SU-DHL-6 (cell line): ENCODE measurements around the gene SGCE.
"Not testable (repeated sequence)": the region's sequence is repeated elsewhere in the genome, so short reads cannot be mapped to it uniquely, and the experiment has no call there.

ENCODE experiments used
- H2AFZ ChIP-seq: fragments of 200-600 bp; sonication (generic); 2 replicates; pipeline ENCODE4 v1.6.1; 2014; ENCODE audit warnings: low read depth, mild to moderate bottlenecking, moderate library complexity, mixed read lengths, antibody characterized with exemption, low read length; ENCODE audit not compliant: severe bottlenecking
- H3F3A ChIP-seq: fragments of 200-600 bp; shearing (Covaris generic); 2 replicates; pipeline ENCODE4 v1.6.0; 2016; ENCODE audit warnings: antibody characterized with exemption, mild to moderate bottlenecking; ENCODE audit not compliant: insufficient read depth
- H3K27ac ChIP-seq: fragments of 200-600 bp; sonication (generic); 2 replicates; pipeline ENCODE4 v1.5.1; 2016; ENCODE audit warnings: low read depth, mild to moderate bottlenecking, low read length, moderate library complexity, mixed read lengths
- H3K27me3 ChIP-seq: fragments of 200-600 bp; sonication (generic), shearing (Covaris generic); 2 replicates; pipeline ENCODE4 v1.6.0; 2014; ENCODE audit warnings: mild to moderate bottlenecking, low read length
- H3K36me3 ChIP-seq: fragments of 200-600 bp; sonication (generic); 2 replicates; pipeline ENCODE4 v1.6.1; 2014; ENCODE audit warnings: mild to moderate bottlenecking, low read length, mixed read lengths
- H3K4me2 ChIP-seq: fragments of 300-600, 200-600 bp; shearing (Covaris generic), sonication (generic); 2 replicates; pipeline ENCODE4 v1.6.0; 2014; ENCODE audit warnings: low read length, low read depth, mild to moderate bottlenecking; ENCODE audit not compliant: poor library complexity, severe bottlenecking
- H3K4me3 ChIP-seq: fragments of 200-600 bp; sonication (generic); 2 replicates; pipeline ENCODE4 v1.5.1; 2014; ENCODE audit warnings: antibody characterized with exemption, low read length, mild to moderate bottlenecking, mixed read lengths; ENCODE audit not compliant: insufficient read depth, poor library complexity, severe bottlenecking
- H3K79me2 ChIP-seq: fragments of 200-600 bp; sonication (generic); 2 replicates; pipeline ENCODE4 v1.6.1; 2014; ENCODE audit warnings: mild to moderate bottlenecking, low read length, moderate library complexity; ENCODE audit not compliant: insufficient read depth
- H3K9ac ChIP-seq: fragments of 200-600 bp; sonication (generic); 2 replicates; pipeline ENCODE4 v1.7.0; 2014; ENCODE audit warnings: mild to moderate bottlenecking, low read length
- H3K9me2 ChIP-seq: fragments of 200-600 bp; sonication (generic); replicated peaks from 2 replicates; pipeline ENCODE4 v1.6.1; 2014; ENCODE audit warnings: low read length; ENCODE audit not compliant: insufficient read depth
- H3K9me3 ChIP-seq: fragments of 200-600 bp; sonication (generic); 2 replicates; pipeline ENCODE4 v1.6.1; 2014; ENCODE audit warnings: low read length, mixed read lengths; ENCODE audit not compliant: insufficient read depth
- H4K20me1 ChIP-seq: fragments of 200-600 bp; sonication (generic); 2 replicates; pipeline ENCODE4 v1.6.1; 2014; ENCODE audit warnings: low read depth, mild to moderate bottlenecking, antibody characterized with exemption, low read length, moderate library complexity, mixed read lengths
- CTCF ChIP-seq: fragments of 200-600 bp; sonication (generic); IDR thresholded peaks from one replicate; pipeline ENCODE4 v1.5.1; 2017; ENCODE audit warnings: antibody characterized with exemption, mild to moderate bottlenecking, low read length, moderate library complexity; ENCODE audit not compliant: insufficient read depth, poor library complexity, severe bottlenecking
- EZH2phosphoT487 ChIP-seq: fragments of 200-600 bp; sonication (generic), shearing (Covaris generic); conservative IDR thresholded peaks from 2 replicates; pipeline ENCODE4 v1.6.1; 2018; ENCODE audit warnings: mild to moderate bottlenecking, antibody characterized with exemption, low read length, moderate library complexity, mixed read lengths

SGCE gene, protein sequence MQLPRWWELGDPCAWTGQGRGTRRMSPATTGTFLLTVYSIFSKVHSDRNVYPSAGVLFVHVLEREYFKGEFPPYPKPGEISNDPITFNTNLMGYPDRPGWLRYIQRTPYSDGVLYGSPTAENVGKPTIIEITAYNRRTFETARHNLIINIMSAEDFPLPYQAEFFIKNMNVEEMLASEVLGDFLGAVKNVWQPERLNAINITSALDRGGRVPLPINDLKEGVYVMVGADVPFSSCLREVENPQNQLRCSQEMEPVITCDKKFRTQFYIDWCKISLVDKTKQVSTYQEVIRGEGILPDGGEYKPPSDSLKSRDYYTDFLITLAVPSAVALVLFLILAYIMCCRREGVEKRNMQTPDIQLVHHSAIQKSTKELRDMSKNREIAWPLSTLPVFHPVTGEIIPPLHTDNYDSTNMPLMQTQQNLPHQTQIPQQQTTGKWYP

DNA sequence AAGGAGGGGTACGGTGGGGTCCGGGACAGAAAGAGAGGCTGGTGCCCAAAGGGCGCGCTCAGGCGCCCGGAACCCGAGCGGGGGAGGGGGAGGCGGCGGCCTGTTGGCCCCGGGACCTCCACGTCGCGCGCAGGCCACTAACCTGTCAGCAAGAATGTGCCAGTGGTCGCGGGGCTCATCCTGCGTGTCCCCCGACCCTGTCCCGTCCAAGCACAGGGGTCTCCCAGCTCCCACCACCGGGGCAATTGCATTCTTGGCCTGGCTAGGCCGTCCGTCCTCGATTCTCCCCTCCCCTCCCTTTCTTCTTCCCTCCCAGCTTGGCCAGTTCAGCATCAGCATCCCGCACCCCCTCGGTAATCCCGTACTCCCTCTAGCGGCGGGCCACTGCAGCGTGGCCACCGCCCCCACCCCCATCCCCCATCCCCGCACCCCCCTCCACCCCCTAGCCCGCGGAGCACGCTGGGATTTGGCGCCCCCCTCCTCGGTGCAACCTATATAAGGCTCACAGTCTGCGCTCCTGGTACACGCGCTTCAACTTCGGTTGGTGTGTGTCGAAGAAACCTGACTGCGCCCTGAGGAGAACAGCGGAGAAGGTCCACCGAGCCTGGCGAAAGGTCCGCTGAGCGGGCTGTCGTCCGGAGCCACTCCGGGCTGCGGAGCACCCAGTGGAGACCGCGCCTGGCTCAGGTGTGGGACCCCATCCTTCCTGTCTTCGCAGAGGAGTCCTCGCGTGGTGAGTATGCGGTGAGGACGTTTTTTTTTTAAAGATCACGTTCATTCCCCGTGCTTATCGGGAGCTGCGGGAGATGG lies at the start of gene SGCE:
SGCE (minus strand) TSS at position 286 of the 810 bp plus-strand sequence; CDS start at position 251, 35 bp downstream.
- peak within 1 kb of the TSS; percentile 65 for H3K9ac ChIP-seq
- H4K20me1 ChIP-seq: peaks cover 51% of the 10 kb centered on the region
- peaks cover 18% of the 10 kb centered on the region for H3F3A ChIP-seq
- no peaks in the 10 kb centered on the region for H3K36me3 ChIP-seq
- no peaks in the 10 kb centered on the region for H3K9me2 ChIP-seq
- H3K79me2 ChIP-seq: peaks cover 36% of the 10 kb centered on the region
- peak within 1 kb of the TSS; percentile 79 for H3K27ac ChIP-seq
- H3K9me3 ChIP-seq: no peaks in the 10 kb centered on the region
- H3K4me2 ChIP-seq: peak within 1 kb of the TSS; percentile 90
- H3K4me3 ChIP-seq: peak within 1 kb of the TSS; percentile 82
- H3K27me3 ChIP-seq: no peaks in the 10 kb centered on the region
- peak within 1 kb of the TSS; percentile 78 for H2AFZ ChIP-seq
- TF ChIP-seq CTCF (no peak), EZH2phosphoT487 (no peak)

DNA sequence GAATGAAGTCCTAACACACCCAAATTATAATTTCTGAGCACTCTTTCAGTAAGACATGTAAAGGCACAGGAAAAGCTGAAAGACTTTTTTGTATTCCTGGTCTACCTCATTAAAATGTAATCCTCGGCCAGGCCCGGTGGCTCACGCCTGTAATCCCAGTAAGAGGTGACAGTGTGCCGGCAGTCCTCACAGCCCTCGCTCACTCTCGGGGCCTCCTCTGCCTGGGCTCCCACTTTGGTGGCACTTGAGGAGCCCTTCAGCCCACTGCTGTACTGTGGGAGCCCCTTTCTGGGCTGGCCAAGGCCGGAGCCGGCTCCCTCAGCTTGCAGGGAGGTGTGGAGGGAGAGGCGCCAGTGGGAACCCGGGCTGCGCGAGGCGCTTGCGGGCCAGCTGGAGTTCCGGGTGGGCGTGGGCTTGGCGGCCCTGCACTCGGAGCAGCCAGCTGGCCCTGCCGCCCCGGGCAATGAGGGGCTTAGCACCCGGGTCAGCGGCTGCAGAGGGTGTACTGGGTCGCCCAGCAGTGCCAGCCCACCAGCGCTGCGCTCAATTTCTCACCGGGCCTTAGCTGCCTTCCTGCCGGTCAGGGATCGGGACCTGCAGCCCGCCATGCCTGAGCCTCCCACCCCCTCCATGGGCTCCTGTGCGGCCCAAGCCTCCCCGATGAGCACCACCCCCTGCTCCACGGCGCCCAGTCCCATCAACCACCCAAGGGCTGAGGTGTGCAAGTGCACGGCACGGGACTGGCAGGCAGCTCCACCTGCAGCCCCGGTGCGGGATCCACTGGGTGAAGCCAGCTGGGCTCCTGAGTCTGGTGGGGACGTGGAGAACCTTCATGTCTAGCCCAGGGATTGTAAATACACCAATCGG lies 49.5 kb upstream of the SGCE start:
- H3K9me3 ChIP-seq, H3F3A ChIP-seq, H3K4me3 ChIP-seq, H3K36me3 ChIP-seq, H3K79me2 ChIP-seq, H3K9ac ChIP-seq, H2AFZ ChIP-seq, H3K9me2 ChIP-seq, H3K27ac ChIP-seq, H3K4me2 ChIP-seq, H3K27me3 ChIP-seq, H4K20me1 ChIP-seq: not testable (repeated sequence)

DNA sequence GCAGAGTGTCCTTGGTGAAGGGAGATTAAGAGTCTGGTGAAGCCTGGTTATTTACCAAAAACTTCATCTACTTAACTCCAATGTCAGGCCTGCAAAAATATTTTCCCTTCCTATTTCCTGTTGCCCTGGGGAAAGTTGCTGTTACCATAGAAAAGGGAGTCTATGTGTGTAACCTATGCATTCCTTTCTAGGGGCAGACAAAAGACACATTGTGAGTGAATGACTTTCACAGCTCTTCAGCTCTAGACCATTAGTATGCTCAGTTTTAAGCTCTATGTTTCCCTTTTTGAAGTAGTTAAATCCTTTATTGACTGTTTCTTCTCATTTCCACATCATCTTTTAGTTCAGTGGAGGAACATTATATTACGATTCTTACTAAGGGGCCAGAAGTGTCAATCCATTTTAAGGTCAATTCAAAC lies 45.6 kb upstream of the SGCE start:
- Histone ChIP-seq H3K36me3 (no peaks in the 10 kb centered on the region), H3K9ac (no peak overlapping the region), H4K20me1 (no peaks in the 10 kb centered on the region), H3K27ac (no peak overlapping the region), H3K9me3 (no peaks in the 10 kb centered on the region), H3K9me2 (no peaks in the 10 kb centered on the region), H3F3A (no peaks in the 10 kb centered on the region), H3K4me2 (no peak overlapping the region), H3K79me2 (no peaks in the 10 kb centered on the region), H2AFZ (no peak overlapping the region), H3K4me3 (no peak overlapping the region), H3K27me3 (no peaks in the 10 kb centered on the region)
- TF ChIP-seq EZH2phosphoT487: no peak

DNA sequence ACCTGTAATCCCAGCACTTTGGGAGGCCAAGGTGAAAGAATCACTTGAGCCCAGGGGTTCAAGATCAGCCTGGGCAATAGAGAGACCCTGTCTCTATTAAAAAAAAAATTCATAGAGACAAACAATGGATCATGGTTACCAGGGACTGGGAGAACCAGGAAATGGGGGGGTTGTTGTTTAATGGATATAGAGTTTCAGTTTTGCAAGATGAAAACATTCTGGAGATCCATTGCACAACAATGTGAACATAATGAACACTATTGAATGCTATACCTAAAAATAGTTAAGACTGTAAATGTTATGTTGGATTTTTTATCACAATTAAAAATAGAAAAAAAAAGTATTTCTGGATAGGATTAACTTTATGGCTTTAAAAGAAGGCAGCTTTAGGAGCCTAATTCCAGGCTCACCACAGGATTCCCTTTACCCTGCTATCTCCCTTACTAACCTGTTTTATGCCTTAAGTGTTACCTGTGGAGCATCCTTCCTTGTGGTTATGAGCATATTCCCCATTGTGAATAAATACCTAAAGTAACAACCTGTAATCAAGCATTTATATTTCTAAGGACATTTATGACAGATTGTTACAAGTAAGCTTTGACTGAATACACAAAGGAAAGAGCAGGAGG lies 45.1 kb upstream of the SGCE start:
- Histone ChIP-seq H3K9me3 (no peaks in the 10 kb centered on the region), H2AFZ (no peak overlapping the region), H3K9me2 (no peaks in the 10 kb centered on the region), H3K4me3 (no peak overlapping the region), H3K4me2 (no peak overlapping the region), H3K27ac (no peak overlapping the region), H3K27me3 (no peaks in the 10 kb centered on the region), H3K79me2 (no peaks in the 10 kb centered on the region), H3K9ac (no peak overlapping the region), H4K20me1 (no peaks in the 10 kb centered on the region), H3K36me3 (no peaks in the 10 kb centered on the region), H3F3A (no peaks in the 10 kb centered on the region)
- TF ChIP-seq EZH2phosphoT487 (no peak), CTCF (no peak)
